ENCODE data around the gene SOCS2. TPM values are rescaled to one million over a fixed set of nuclear protein-coding genes. Genes with fewer than 3 reads are reported as not detected.

The SOCS2 gene
- total and polyA plus RNA-seq, 5 donors from 2014 or later = 10.4 to 26.7 (median 23.3) TPM

DNA sequence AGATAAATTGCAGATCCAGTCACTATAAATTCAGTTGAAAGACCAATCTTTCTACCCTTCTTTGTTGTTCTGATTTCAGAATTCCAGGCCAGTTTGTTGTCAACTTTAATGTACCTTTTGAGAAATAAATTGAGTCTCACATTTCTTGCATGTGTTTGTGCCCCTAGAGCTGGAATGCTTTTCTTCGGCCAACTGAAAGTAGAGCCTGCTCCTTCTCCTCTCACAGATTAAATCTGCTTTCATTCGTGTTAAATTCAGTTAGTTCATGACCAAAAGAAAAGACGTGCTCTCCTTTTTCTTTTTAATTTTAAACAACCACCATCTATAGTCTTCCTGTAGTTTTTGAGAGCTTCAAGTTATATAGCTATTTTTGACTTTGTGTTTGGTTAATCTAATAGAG lies 22.9 kb downstream of the SOCS2 start:
- ATAC-seq (ENCODE audit: low read depth in 2 of 2) = no peak
- peaks cover 0 to 2% (median 0%) of the 10 kb centered on the region in 7 donors for H3K9me3 Mint-ChIP-seq

DNA sequence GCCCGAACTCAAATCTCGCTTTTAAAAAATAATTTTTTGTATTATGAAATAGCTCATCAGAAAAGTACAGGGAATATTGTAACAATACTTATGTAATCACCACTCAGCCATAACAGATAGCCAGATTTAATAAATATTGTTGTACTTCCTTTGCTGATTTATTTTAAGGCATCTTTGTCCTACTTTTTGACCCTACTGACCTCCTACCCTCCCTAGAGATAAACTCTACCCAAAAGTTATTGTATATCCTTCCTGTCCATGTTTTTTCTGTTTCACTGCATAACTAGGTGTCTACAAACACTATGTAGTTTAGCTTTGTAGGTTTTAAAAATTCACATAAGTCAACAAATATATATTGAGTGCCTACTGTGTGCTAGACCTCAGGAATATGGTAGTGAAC lies 25.1 kb downstream of the SOCS2 start:
- Histone ChIP-seq H3K36me3 (ENCODE audit: control insufficient read depth, insufficient read depth, low read length) (no peaks in the 10 kb centered on the region), H3K4me1 (ENCODE audit: control insufficient read depth, insufficient read depth, low read length, poor library complexity, severe bottlenecking) (no peaks in the 10 kb centered on the region), H3K9me3 (ENCODE audit: control insufficient read depth in 2 of 2, low read length in 2 of 2) (no peaks in the 10 kb centered on the region), H3K27ac (ENCODE audit: insufficient read depth, low read length, poor library complexity, severe bottlenecking) (no peak overlapping the region), H3K27me3 (ENCODE audit: control insufficient read depth, insufficient read depth, low read length) (peaks cover 19% of the 10 kb centered on the region), H3K4me3 (ENCODE audit: low read depth, low read length) (no peak overlapping the region)
- Mint-ChIP-seq H3K27me3 (peaks cover 41% of the 10 kb centered on the region), H3K36me3 (no peaks in the 10 kb centered on the region), H3K4me1 (no peaks in the 10 kb centered on the region), H3K9me3 (peaks cover 0 to 2% (median 0%) of the 10 kb centered on the region in 7 donors), H3K4me3 (no peak overlapping the region), H3K27ac (no peak overlapping the region)
- DNase-seq = no peak
- no peak for ATAC-seq (ENCODE audit: low read depth in 2 of 2)

More for the DNA sequence above, 22.9 kb downstream of the SOCS2 start:
- Histone ChIP-seq H3K27me3 (ENCODE audit: control insufficient read depth, insufficient read depth, low read length) (peaks cover 25% of the 10 kb centered on the region), H3K4me3 (ENCODE audit: low read depth, low read length) (no peak overlapping the region), H3K4me1 (ENCODE audit: control insufficient read depth, insufficient read depth, low read length, poor library complexity, severe bottlenecking) (peaks cover 13% of the 10 kb centered on the region), H3K27ac (ENCODE audit: insufficient read depth, low read length, poor library complexity, severe bottlenecking) (no peak overlapping the region), H3K36me3 (ENCODE audit: control insufficient read depth, insufficient read depth, low read length) (no peaks in the 10 kb centered on the region), H3K9me3 (ENCODE audit: control insufficient read depth in 2 of 2, low read length in 2 of 2) (no peaks in the 10 kb centered on the region)
- no peaks in the 10 kb centered on the region for H3K36me3 Mint-ChIP-seq
- DNase-seq = no peak
- peaks cover 12 to 14% (median 13%) of the 10 kb centered on the region in 4 donors for H3K4me1 Mint-ChIP-seq
- no peak overlapping the region for H3K27ac Mint-ChIP-seq
- H3K27me3 Mint-ChIP-seq = peaks cover 61% of the 10 kb centered on the region
- H3K4me3 Mint-ChIP-seq = no peak overlapping the region

GRCh38 chr12:93599192-93599591 lies 26.7 kb downstream of the SOCS2 start:
- DNase-seq (no peak), ATAC-seq (ENCODE audit: low read depth in 2 of 2) (no peak)
- Mint-ChIP-seq H3K4me3 (no peak overlapping the region), H3K4me1 (no peaks in the 10 kb centered on the region), H3K9me3 (no peaks in the 10 kb centered on the region), H3K36me3 (no peaks in the 10 kb centered on the region), H3K27ac (no peak overlapping the region), H3K27me3 (peaks cover 37% of the 10 kb centered on the region)
- Histone ChIP-seq H3K27ac (ENCODE audit: insufficient read depth, low read length, poor library complexity, severe bottlenecking) (no peak overlapping the region), H3K27me3 (ENCODE audit: control insufficient read depth, insufficient read depth, low read length) (peaks cover 11% of the 10 kb centered on the region), H3K4me3 (ENCODE audit: low read depth, low read length) (no peak overlapping the region), H3K36me3 (ENCODE audit: control insufficient read depth, insufficient read depth, low read length) (no peaks in the 10 kb centered on the region), H3K9me3 (ENCODE audit: control insufficient read depth in 2 of 2, low read length in 2 of 2) (no peaks in the 10 kb centered on the region), H3K4me1 (ENCODE audit: control insufficient read depth, insufficient read depth, low read length, poor library complexity, severe bottlenecking) (no peaks in the 10 kb centered on the region)

DNA sequence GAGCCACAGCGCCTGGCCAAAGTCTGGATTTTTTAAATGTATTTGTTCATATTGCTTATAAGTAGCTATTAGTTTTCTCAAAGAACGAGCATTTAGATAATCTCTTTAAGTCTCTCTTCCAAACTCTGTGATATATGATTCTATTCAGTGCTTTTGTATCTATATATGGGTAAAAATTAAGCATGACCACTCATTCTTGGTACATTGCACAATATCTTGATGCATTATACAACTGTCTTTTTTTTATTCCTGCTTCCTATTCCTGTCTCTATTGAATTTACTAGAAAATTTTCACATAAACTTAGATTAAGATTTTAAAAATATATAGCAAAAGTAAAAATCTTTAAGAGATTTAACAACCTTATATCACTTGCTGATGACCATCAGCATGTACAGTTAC lies 29.1 kb downstream of the SOCS2 start:
- peaks cover 24% of the 10 kb centered on the region for H3K27me3 Mint-ChIP-seq
- no peak overlapping the region for H3K27ac Mint-ChIP-seq
- Histone ChIP-seq H3K27me3 (ENCODE audit: control insufficient read depth, insufficient read depth, low read length) (peaks cover 5% of the 10 kb centered on the region), H3K4me3 (ENCODE audit: low read depth, low read length) (no peak overlapping the region), H3K9me3 (ENCODE audit: control insufficient read depth in 2 of 2, low read length in 2 of 2) (no peaks in the 10 kb centered on the region), H3K36me3 (ENCODE audit: control insufficient read depth, insufficient read depth, low read length) (no peaks in the 10 kb centered on the region), H3K27ac (ENCODE audit: insufficient read depth, low read length, poor library complexity, severe bottlenecking) (no peak overlapping the region), H3K4me1 (ENCODE audit: control insufficient read depth, insufficient read depth, low read length, poor library complexity, severe bottlenecking) (no peaks in the 10 kb centered on the region)
- peaks cover 0 to 2% (median 0%) of the 10 kb centered on the region in 4 donors for H3K4me1 Mint-ChIP-seq
- H3K9me3 Mint-ChIP-seq = no peaks in the 10 kb centered on the region
- DNase-seq = no peak
- H3K36me3 Mint-ChIP-seq = no peaks in the 10 kb centered on the region
- ATAC-seq (ENCODE audit: low read depth in 2 of 2) = no peak
- no peak overlapping the region for H3K4me3 Mint-ChIP-seq

- no peak overlapping the region for H3K27ac Mint-ChIP-seq
- no peak for DNase-seq
- H3K27me3 ChIP-seq (ENCODE audit: control insufficient read depth, insufficient read depth, low read length) = peaks cover 5% of the 10 kb centered on the region
- no peaks in the 10 kb centered on the region for H3K36me3 Mint-ChIP-seq
- no peaks in the 10 kb centered on the region for H3K4me1 ChIP-seq (ENCODE audit: control insufficient read depth, insufficient read depth, low read length, poor library complexity, severe bottlenecking)
- H3K9me3 ChIP-seq (ENCODE audit: control insufficient read depth in 2 of 2, low read length in 2 of 2) = no peaks in the 10 kb centered on the region
- H3K9me3 Mint-ChIP-seq = no peaks in the 10 kb centered on the region
- peaks cover 26% of the 10 kb centered on the region for H3K27me3 Mint-ChIP-seq
- H3K4me3 Mint-ChIP-seq = no peak overlapping the region
- H3K4me3 ChIP-seq (ENCODE audit: low read depth, low read length) = no peak overlapping the region
- no peak for ATAC-seq (ENCODE audit: low read depth in 2 of 2)
- no peaks in the 10 kb centered on the region for H3K36me3 ChIP-seq (ENCODE audit: control insufficient read depth, insufficient read depth, low read length)
- H3K27ac ChIP-seq (ENCODE audit: insufficient read depth, low read length, poor library complexity, severe bottlenecking) = no peak overlapping the region
- H3K4me1 Mint-ChIP-seq = peaks cover 0 to 2% (median 0%) of the 10 kb centered on the region in 4 donors
Observed at GRCh38 chr12:93602897-93603668, 30.6 kb downstream of the SOCS2 start.

- H3K9me3 Mint-ChIP-seq = no peaks in the 10 kb centered on the region
- no peak overlapping the region for H3K4me3 Mint-ChIP-seq
- no peak for DNase-seq
- peaks cover 24% of the 10 kb centered on the region for H3K27me3 Mint-ChIP-seq
- no peak overlapping the region for H3K27ac Mint-ChIP-seq
- H3K4me1 Mint-ChIP-seq = peaks cover 0 to 2% (median 0%) of the 10 kb centered on the region in 4 donors
- H3K27ac ChIP-seq (ENCODE audit: insufficient read depth, low read length, poor library complexity, severe bottlenecking) = no peak overlapping the region
- no peaks in the 10 kb centered on the region for H3K36me3 Mint-ChIP-seq
- no peak overlapping the region for H3K4me3 ChIP-seq (ENCODE audit: low read depth, low read length)
- no peaks in the 10 kb centered on the region for H3K9me3 ChIP-seq (ENCODE audit: control insufficient read depth in 2 of 2, low read length in 2 of 2)
- H3K4me1 ChIP-seq (ENCODE audit: control insufficient read depth, insufficient read depth, low read length, poor library complexity, severe bottlenecking) = no peaks in the 10 kb centered on the region
- ATAC-seq (ENCODE audit: low read depth in 2 of 2) = no peak
- H3K36me3 ChIP-seq (ENCODE audit: control insufficient read depth, insufficient read depth, low read length) = no peaks in the 10 kb centered on the region
- peaks cover 7% of the 10 kb centered on the region for H3K27me3 ChIP-seq (ENCODE audit: control insufficient read depth, insufficient read depth, low read length)
Observed at GRCh38 chr12:93603762-93604161, 31.3 kb downstream of the SOCS2 start.

DNA sequence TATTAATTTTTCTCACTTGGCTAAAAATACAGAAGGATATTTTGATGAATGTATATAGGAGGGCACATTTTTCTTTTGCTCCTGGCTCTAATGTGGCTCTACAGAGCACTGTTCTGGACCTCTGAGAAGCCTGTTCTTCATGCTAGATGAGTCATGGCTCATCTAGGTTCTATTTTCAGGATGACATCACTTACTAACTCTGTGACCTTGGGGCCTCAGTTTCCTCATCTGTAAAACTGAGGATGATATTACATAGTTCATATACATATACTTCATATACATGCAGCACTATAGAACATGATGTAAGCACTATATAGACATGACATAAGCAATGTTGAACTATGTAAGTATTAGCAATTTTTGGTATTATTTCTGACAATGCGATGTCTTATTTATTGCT lies 35.8 kb downstream of the SOCS2 start:
- Histone ChIP-seq H3K4me3 (ENCODE audit: low read depth, low read length) (no peak overlapping the region), H3K4me1 (ENCODE audit: control insufficient read depth, insufficient read depth, low read length, poor library complexity, severe bottlenecking) (no peaks in the 10 kb centered on the region), H3K27me3 (ENCODE audit: control insufficient read depth, insufficient read depth, low read length) (peaks cover 9% of the 10 kb centered on the region), H3K36me3 (ENCODE audit: control insufficient read depth, insufficient read depth, low read length) (no peaks in the 10 kb centered on the region), H3K27ac (ENCODE audit: insufficient read depth, low read length, poor library complexity, severe bottlenecking) (no peak overlapping the region), H3K9me3 (ENCODE audit: control insufficient read depth in 2 of 2, low read length in 2 of 2) (no peaks in the 10 kb centered on the region)
- Mint-ChIP-seq H3K27ac (no peak overlapping the region), H3K4me3 (no peak overlapping the region), H3K27me3 (peaks cover 25% of the 10 kb centered on the region), H3K36me3 (no peaks in the 10 kb centered on the region), H3K9me3 (no peaks in the 10 kb centered on the region), H3K4me1 (peaks cover 0 to 2% (median 0%) of the 10 kb centered on the region in 4 donors)
- ATAC-seq (ENCODE audit: low read depth in 2 of 2) (no peak), DNase-seq (no peak)

All from CD4-positive, CD25-positive, alpha-beta regulatory T cell (primary cell).